ENCODE results near the gene C2orf49. TPM values are rescaled to one million over a fixed set of nuclear protein-coding genes. Genes with fewer than 3 reads are reported as not detected.
A peak's percentile ranks its signal among the peaks of the same experiment; 100 is the strongest.

C2orf49 gene
- total RNA-seq, 1 donor from 2014 or later, result 15.3 TPM

DNA sequence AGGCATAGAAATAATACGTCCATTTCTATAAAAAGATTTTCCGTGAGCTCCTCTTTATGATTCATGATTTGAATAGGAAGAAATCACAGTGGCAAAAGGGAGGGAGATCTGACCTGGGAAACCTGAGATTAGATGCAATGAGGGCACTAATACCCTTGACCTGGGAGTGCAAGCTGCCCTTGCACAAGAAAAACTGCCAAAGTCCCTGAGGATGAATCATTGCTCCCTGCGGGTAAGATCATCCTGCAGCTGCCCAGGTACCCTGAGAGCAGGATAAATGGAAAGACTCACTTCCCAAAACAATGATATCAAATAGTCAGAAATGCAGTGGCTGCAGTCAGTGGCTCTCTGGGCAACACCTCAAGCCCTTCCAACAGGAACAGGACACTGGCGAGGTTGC lies 49.9 kb downstream of the C2orf49 start:
- peaks cover 36% of the 10 kb centered on the region for H3K36me3 Mint-ChIP-seq (ENCODE audit: low read depth)
- no peak for DNase-seq (ENCODE audit: low spot score)
- H3K4me1 Mint-ChIP-seq (ENCODE audit: low read depth), result peaks cover 57% of the 10 kb centered on the region
- H3K9me3 Mint-ChIP-seq (ENCODE audit: low read depth), result peaks cover 4% of the 10 kb centered on the region
- TF ChIP-seq, protein P1, sequence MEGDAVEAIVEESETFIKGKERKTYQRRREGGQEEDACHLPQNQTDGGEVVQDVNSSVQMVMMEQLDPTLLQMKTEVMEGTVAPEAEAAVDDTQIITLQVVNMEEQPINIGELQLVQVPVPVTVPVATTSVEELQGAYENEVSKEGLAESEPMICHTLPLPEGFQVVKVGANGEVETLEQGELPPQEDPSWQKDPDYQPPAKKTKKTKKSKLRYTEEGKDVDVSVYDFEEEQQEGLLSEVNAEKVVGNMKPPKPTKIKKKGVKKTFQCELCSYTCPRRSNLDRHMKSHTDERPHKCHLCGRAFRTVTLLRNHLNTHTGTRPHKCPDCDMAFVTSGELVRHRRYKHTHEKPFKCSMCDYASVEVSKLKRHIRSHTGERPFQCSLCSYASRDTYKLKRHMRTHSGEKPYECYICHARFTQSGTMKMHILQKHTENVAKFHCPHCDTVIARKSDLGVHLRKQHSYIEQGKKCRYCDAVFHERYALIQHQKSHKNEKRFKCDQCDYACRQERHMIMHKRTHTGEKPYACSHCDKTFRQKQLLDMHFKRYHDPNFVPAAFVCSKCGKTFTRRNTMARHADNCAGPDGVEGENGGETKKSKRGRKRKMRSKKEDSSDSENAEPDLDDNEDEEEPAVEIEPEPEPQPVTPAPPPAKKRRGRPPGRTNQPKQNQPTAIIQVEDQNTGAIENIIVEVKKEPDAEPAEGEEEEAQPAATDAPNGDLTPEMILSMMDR (IDR thresholded peaks at IDR 0.05), result no peak
- H3K27me3 Mint-ChIP-seq (ENCODE audit: low read depth), result no peaks in the 10 kb centered on the region
- H3K27ac Mint-ChIP-seq (ENCODE audit: unreplicated experiment), result peak overlapping the region; percentile 47
- no peak overlapping the region for H3K4me3 Mint-ChIP-seq (ENCODE audit: unreplicated experiment)

DNA sequence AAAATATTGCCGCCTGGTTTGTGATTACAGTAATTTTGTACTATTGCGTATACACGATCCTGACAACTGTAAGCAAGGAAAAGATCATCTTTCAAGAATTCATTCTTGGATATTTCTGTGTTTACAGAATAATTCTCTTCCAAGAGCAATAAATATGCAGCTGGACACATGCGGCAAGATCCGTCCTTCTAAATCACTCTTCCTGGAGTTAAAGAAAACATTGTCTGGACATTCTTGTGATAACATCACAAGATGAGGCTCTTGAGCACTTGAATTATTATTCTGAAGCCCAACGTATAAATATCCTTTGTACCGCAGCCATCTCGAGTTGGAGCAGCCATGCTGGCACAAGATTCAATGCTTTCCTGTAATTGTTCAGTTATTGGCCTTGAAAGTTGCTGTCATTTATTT lies 51.6 kb downstream of the C2orf49 start:
- Mint-ChIP-seq H3K4me3 (ENCODE audit: unreplicated experiment) (no peak overlapping the region), H3K4me1 (ENCODE audit: low read depth) (peaks cover 73% of the 10 kb centered on the region), H3K36me3 (ENCODE audit: low read depth) (peaks cover 34% of the 10 kb centered on the region), H3K27ac (ENCODE audit: unreplicated experiment) (peak overlapping the region; percentile 91), H3K9me3 (ENCODE audit: low read depth) (peaks cover 4% of the 10 kb centered on the region), H3K27me3 (ENCODE audit: low read depth) (no peaks in the 10 kb centered on the region)
- no peak for DNase-seq (ENCODE audit: low spot score)
- TF ChIP-seq, protein P1 (IDR thresholded peaks at IDR 0.05), result no peak

DNA sequence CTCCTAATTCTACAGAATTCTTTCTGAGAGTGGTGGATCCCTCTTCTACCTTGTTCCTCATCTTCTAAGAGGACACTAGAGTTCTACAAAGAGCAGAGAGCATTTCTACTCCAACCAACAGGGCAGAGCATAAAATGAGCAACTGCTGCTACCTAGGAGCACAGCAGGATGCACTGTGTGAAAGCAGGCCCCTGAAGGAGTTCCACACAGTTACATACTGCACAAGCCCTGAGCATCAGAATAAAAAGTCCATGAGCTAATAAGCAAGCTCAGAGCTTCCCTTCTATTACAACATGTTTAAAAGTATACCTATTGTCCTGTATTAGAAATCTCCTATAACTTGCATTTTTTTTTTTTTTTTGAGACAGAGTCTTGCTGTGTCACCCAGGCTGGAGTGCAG lies 53.1 kb downstream of the C2orf49 start:
- TF ChIP-seq, protein P1 (IDR thresholded peaks at IDR 0.05), result no peak
- H3K36me3 Mint-ChIP-seq (ENCODE audit: low read depth), result peaks cover 27% of the 10 kb centered on the region
- H3K27ac Mint-ChIP-seq (ENCODE audit: unreplicated experiment), result peak overlapping the region; percentile 91
- DNase-seq (ENCODE audit: low spot score), result no peak
- no peak overlapping the region for H3K4me3 Mint-ChIP-seq (ENCODE audit: unreplicated experiment)
- H3K9me3 Mint-ChIP-seq (ENCODE audit: low read depth), result peaks cover 4% of the 10 kb centered on the region
- no peaks in the 10 kb centered on the region for H3K27me3 Mint-ChIP-seq (ENCODE audit: low read depth)
- peaks cover 84% of the 10 kb centered on the region for H3K4me1 Mint-ChIP-seq (ENCODE audit: low read depth)

DNA sequence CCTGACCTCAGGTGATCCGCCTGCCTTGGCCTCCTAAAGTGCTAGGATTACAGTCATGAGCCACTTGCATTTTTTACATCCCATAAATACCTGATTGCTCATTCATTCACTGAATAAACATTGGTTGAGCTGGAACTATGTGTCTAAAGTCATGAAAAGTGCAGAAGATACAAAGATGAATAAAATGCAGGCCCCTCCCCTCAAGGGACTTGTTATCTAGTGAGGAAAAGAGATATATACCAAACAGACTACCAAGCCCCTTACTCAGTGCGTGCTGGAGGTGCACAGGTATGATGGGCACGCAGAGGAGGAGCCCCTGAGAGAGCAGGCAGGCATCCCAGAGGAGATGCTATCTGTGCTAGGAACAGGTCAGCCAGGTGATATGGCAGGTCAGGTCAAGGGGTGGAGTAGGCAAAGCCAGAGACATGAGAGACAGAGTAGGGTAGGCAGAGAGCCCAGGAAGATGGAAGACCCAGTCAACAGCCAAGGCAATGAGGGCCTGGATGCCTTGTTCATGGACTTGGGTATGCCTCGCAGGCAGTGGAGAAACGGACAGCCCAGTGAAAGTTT lies 53.8 kb downstream of the C2orf49 start:
- TF ChIP-seq, protein P1 (IDR thresholded peaks at IDR 0.05), result no peak
- peak overlapping the region; percentile 91 for H3K27ac Mint-ChIP-seq (ENCODE audit: unreplicated experiment)
- H3K4me3 Mint-ChIP-seq (ENCODE audit: unreplicated experiment), result no peak overlapping the region
- no peaks in the 10 kb centered on the region for H3K27me3 Mint-ChIP-seq (ENCODE audit: low read depth)
- peaks cover 4% of the 10 kb centered on the region for H3K9me3 Mint-ChIP-seq (ENCODE audit: low read depth)
- peaks cover 25% of the 10 kb centered on the region for H3K36me3 Mint-ChIP-seq (ENCODE audit: low read depth)
- DNase-seq (ENCODE audit: low spot score), result no peak
- H3K4me1 Mint-ChIP-seq (ENCODE audit: low read depth), result peaks cover 91% of the 10 kb centered on the region

DNA sequence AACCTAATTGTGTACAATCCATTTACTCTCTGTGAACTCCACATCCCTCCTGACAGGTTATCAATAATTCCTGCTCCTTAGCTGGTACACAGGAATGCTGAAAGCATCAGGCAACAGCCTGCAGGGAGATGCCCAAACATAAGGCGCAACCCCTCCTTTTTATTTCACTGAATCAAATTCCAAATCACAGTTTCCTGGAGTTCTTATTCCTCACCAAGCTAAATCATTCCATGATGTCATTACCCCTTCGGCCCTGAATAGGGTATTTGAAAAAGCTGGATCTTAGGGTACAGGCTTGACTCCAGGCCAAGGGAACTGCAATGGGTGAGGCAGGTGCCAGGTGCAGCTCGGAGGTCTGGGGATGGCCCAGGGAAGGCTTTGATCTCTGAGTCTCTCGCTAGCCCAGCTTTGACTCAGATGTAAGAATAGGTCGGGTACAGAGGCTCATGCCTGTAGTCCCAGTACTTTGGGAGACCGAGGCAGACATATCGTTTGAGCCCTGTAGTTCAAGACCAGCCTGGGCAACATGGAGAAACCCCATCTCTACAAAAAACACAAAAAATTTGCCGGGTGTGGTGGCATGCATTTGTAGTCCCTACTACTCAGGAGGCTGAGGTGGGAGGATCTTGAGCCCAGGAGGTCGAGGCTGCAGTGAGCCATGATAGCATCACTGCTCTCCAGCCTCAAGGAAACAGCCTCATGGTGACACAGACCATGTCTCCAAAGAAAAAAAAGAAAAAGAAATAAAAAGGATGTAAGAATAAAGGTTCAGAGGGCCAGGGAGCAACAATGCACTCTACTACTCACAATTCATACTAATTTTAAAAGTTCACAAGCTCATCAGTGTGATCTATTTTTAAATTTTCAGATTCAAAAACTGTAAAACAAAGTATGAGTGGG lies 54.7 kb downstream of the C2orf49 start:
- Mint-ChIP-seq H3K4me1 (ENCODE audit: low read depth) (peaks cover 98% of the 10 kb centered on the region), H3K9me3 (ENCODE audit: low read depth) (peaks cover 4% of the 10 kb centered on the region), H3K4me3 (ENCODE audit: unreplicated experiment) (no peak overlapping the region), H3K36me3 (ENCODE audit: low read depth) (peaks cover 28% of the 10 kb centered on the region), H3K27ac (ENCODE audit: unreplicated experiment) (peak overlapping the region; percentile 91), H3K27me3 (ENCODE audit: low read depth) (no peaks in the 10 kb centered on the region)
- DNase-seq (ENCODE audit: low spot score), result no peak
- TF ChIP-seq, protein P1 (IDR thresholded peaks at IDR 0.05), result no peak
